A673 (cell line): ENCODE results near the gene DCLK1.

Source experiments
- EZH2 ChIP-seq: fragments of 200-600 bp; sonication (generic); IDR thresholded peaks from 2 replicates; pipeline ENCODE4 v1.6.1; 2017; ENCODE audit warnings: borderline replicate concordance, low read depth, mild to moderate bottlenecking, mixed read lengths, antibody characterized with exemption, low read length; ENCODE audit not compliant: poor library complexity, severe bottlenecking
- TF ChIP-seq, protein P1 (sequence below): fragments of 300-800, 200-600 bp; sonication (generic); conservative IDR thresholded peaks from 2 replicates; pipeline ENCODE4 v1.5.1; 2017; ENCODE audit warnings: low read depth, mild to moderate bottlenecking, antibody characterized with exemption, low read length, moderate library complexity, mixed read lengths

DNA sequence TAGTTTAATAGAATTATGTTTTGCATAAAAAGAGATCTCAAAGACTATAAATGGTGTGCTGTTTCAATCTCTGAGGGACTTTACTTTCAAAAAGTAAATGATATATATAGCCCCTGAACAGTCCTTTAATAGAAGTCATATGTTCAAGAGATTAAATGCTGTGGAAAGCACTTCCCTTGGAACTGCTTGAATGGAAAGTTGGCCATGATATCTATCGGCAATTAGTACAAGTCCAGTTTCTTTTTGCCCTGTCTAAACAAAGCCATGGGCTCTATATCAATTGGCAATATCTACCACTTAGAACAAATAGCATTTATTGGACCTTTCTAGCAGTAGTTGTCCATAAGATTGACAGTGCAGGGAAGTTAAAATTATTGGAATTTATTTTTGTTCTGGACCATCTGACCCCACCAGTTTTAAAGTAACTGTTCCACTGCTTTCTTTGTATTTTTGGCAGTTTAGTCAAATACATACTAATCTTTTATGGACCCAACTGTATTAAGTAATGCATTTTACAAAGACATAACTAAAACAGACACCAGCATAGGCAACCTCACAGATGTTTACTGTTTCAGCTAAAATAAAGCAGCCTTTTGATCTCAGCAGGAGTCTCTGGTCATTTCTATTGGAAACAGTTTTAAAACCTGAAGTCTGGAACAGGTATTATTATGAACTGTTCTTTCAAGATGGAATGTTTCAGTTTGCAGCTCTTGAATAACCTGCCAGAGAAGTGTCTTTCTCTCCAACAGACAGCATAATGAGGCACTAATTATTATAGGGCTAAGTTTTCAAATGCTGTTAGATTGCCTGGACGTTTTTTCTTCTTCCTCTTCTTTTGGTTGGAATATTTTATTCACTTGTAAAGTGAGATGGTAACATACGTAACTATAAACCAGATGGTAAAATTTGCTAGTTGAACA, 282.6 kb downstream of the DCLK1 start:
- TF ChIP-seq, protein P1, sequence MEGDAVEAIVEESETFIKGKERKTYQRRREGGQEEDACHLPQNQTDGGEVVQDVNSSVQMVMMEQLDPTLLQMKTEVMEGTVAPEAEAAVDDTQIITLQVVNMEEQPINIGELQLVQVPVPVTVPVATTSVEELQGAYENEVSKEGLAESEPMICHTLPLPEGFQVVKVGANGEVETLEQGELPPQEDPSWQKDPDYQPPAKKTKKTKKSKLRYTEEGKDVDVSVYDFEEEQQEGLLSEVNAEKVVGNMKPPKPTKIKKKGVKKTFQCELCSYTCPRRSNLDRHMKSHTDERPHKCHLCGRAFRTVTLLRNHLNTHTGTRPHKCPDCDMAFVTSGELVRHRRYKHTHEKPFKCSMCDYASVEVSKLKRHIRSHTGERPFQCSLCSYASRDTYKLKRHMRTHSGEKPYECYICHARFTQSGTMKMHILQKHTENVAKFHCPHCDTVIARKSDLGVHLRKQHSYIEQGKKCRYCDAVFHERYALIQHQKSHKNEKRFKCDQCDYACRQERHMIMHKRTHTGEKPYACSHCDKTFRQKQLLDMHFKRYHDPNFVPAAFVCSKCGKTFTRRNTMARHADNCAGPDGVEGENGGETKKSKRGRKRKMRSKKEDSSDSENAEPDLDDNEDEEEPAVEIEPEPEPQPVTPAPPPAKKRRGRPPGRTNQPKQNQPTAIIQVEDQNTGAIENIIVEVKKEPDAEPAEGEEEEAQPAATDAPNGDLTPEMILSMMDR: no peak
- no peak for TF ChIP-seq EZH2
